Tibial nerve (tissue), 4 donors: ENCODE results near the gene KRTAP12-4. TPM values are rescaled to one million over a fixed set of nuclear protein-coding genes. Genes with fewer than 3 reads are reported as not detected.

ENCODE experiments used
- DNase-seq, 2 donors: peaks; one replicate each; pipeline ENCODE4 v3.0.0-alpha.2; 2019; ENCODE audit warnings: low spot score in 2 of 2
- H3K27ac ChIP-seq, 4 donors: fragments of 200-600 bp; sonication (generic) in 3 of 4; one replicate each; pipeline ENCODE4 v1.5.1; 2017 to 2019; ENCODE audit warnings: mild to moderate bottlenecking in 1 of 4
- H3K27me3 ChIP-seq, 2 donors: fragments of 200-600 bp; sonication (generic) in 1 of 2; one replicate each; pipeline versions ENCODE4 v1.5.1 to v1.6.0; 2017 to 2019
- H3K36me3 ChIP-seq, 3 donors: fragments of 200-600 bp; sonication (generic); one replicate each; pipeline ENCODE4 v1.5.1; 2018 to 2019
- H3K4me1 ChIP-seq, 4 donors: fragments of 200-600 bp; sonication (generic) in 3 of 4; one replicate each; pipeline ENCODE4 v1.5.1; 2017 to 2019
- H3K4me3 ChIP-seq, 4 donors: fragments of 200-600 bp; sonication (generic) in 3 of 4; one replicate each; pipeline ENCODE4 v1.5.1; 2017 to 2019; ENCODE audit warnings: mild to moderate bottlenecking in 1 of 4, moderate library complexity in 1 of 4
- H3K9me3 ChIP-seq, 4 donors: fragments of 200-600 bp; sonication (generic) in 3 of 4; one replicate each; pipeline ENCODE4 v1.5.1; 2017 to 2019
- CTCF ChIP-seq, 5 experiments: fragments of 200-600 bp in 3 of 5; fragments of 450-650 bp in 2 of 5; sonication (generic) in 3 of 5; IDR thresholded peaks; one replicate each; pipeline ENCODE4 v1.5.1; 2016 to 2019; ENCODE audit warnings: antibody characterized with exemption in 5 of 5, mild to moderate bottlenecking in 3 of 5, moderate library complexity in 2 of 5
- EP300 ChIP-seq, 2 donors: sonication (generic); formaldehyde crosslinking; IDR thresholded peaks; one replicate each; pipeline ENCODE4 v1.6.1; 2017; ENCODE audit warnings: antibody characterized with exemption in 2 of 2, mild to moderate bottlenecking in 1 of 2
- POLR2A ChIP-seq, 2 donors: fragments of 450-650 bp; IDR thresholded peaks; one replicate each; pipeline ENCODE4 v1.6.1; 2017; ENCODE audit warnings: antibody characterized with exemption in 2 of 2, mild to moderate bottlenecking in 2 of 2, moderate library complexity in 2 of 2
- WGBS, 2 donors: methylation state at CpG; one replicate each; pipeline ENCODE4 v1.1.5; 2018; 5-methylcytosine and 5-hydroxymethylcytosine counted together
- total RNA-seq, 4 donors: library from RNA; depleted of rRNA; stranded (reverse); fragments of >200 nt; gene quantifications; one replicate each; pipeline ENCODE4 v1.1.0, GENCODE V29; 2016

The KRTAP12-4 gene
- total RNA-seq, 4 donors from 2014 or later, result not detected

GRCh38 chr21:44658541-44658910, 4.1 kb upstream of the KRTAP12-4 start:
- TF ChIP-seq POLR2A (IDR thresholded peaks at IDR 0.05) (no peak), CTCF (IDR thresholded peaks at IDR 0.05) (no peak), EP300 (IDR thresholded peaks at IDR 0.05) (no peak)
- WGBS, 2 donors, result 72 to 86% methylated on average over 5 of the region's 5 CpGs
- DNase-seq, result no peak

GRCh38 chr21:44657635-44658540, 3.4 kb upstream of the KRTAP12-4 start, which contains the start of gene KRTAP12-3:
Gene KRTAP12-3 (plus strand): TSS chr21:44657932. CDS start chr21:44657980, 48 bp downstream.
- H3K27ac ChIP-seq, result peak within 1 kb of the TSS in 1 of 4 donors; percentile 40
- no peaks in the 10 kb centered on the region for H3K36me3 ChIP-seq
- 77 to 79% methylated on average over 22 to 26 of the region's 26 CpGs for WGBS, 2 donors
- DNase-seq, result no peak
- H3K4me3 ChIP-seq, result no peak within 1 kb of the TSS
- H3K4me1 ChIP-seq, result no peaks in the 10 kb centered on the region
- TF ChIP-seq CTCF (IDR thresholded peaks at IDR 0.05) (no peak), EP300 (IDR thresholded peaks at IDR 0.05) (no peak), POLR2A (IDR thresholded peaks at IDR 0.05) (no peak)
- no peaks in the 10 kb centered on the region for H3K27me3 ChIP-seq
- H3K9me3 ChIP-seq, result peaks cover 0 to 31% (median 0%) of the 10 kb centered on the region in 4 donors

More at GRCh38 chr21:44658541-44658910, 4.1 kb upstream of the KRTAP12-4 start:
- H3K27me3 ChIP-seq, result no peaks in the 10 kb centered on the region
- no peak overlapping the region for H3K4me3 ChIP-seq
- H3K27ac ChIP-seq, result no peak overlapping the region
- H3K4me1 ChIP-seq, result no peaks in the 10 kb centered on the region
- peaks cover 0 to 32% (median 0%) of the 10 kb centered on the region in 4 donors for H3K9me3 ChIP-seq
- no peaks in the 10 kb centered on the region for H3K36me3 ChIP-seq

- peaks cover 0 to 31% (median 0%) of the 10 kb centered on the region in 4 donors for H3K9me3 ChIP-seq
- TF ChIP-seq CTCF (IDR thresholded peaks at IDR 0.05) (no peak), POLR2A (IDR thresholded peaks at IDR 0.05) (no peak), EP300 (IDR thresholded peaks at IDR 0.05) (no peak)
- no peak for DNase-seq
- WGBS, 2 donors, result 32 to 35% methylated on average over 1 of the region's 1 CpG
- no peak overlapping the region for H3K4me3 ChIP-seq
- H3K27ac ChIP-seq, result peak overlapping the region in 1 of 4 donors; percentile 40
- H3K27me3 ChIP-seq, result no peaks in the 10 kb centered on the region
- H3K4me1 ChIP-seq, result no peaks in the 10 kb centered on the region
- H3K36me3 ChIP-seq, result no peaks in the 10 kb centered on the region
Measured at GRCh38 chr21:44656868-44657267, 2.4 kb upstream of the KRTAP12-4 start.

- no peak for DNase-seq
- TF ChIP-seq POLR2A (IDR thresholded peaks at IDR 0.05) (no peak), CTCF (IDR thresholded peaks at IDR 0.05) (no peak), EP300 (IDR thresholded peaks at IDR 0.05) (no peak)
- H3K27ac ChIP-seq, result no peak overlapping the region
- peaks cover 0 to 39% (median 0%) of the 10 kb centered on the region in 4 donors for H3K9me3 ChIP-seq
- H3K27me3 ChIP-seq, result no peaks in the 10 kb centered on the region
- H3K4me3 ChIP-seq, result no peak overlapping the region
- H3K4me1 ChIP-seq, result no peaks in the 10 kb centered on the region
- no peaks in the 10 kb centered on the region for H3K36me3 ChIP-seq
- 77 to 84% methylated on average over 14 to 15 of the region's 17 CpGs for WGBS, 2 donors
Measured at GRCh38 chr21:44653656-44654575, 543 bp downstream of the KRTAP12-4 start.
